IMR-90 (cell line): ENCODE data around the gene LHFPL3. TPM values are rescaled to one million over a fixed set of nuclear protein-coding genes. Genes with fewer than 3 reads are reported as not detected.

ENCODE experiments used
- ATAC-seq: fragments of 200-7000 bp; cut with Tn5 transposase; 2 replicates; pipeline ENCODE4 v1.9.1; 2020; ENCODE audit warnings: low read depth, mild to moderate bottlenecking, moderate library complexity
- BruUV-seq: library from RNA; stranded (reverse); fragments of 400-500 nt; replicated peaks from 2 replicates; lab custom pipeline; 2021; lab: Mats Ljungman, UMichigan
- CTCF ChIA-PET: fragments of 300-600 bp; formaldehyde crosslinking; extraction: SDS; loops from one replicate; lab custom pipeline; 2021; ENCODE audit warnings: antibody characterized with exemption; lab: Yijun Ruan, JAX
- POLR2A ChIA-PET: fragments of 300-600 bp; sonication (Branson Sonifier 250); formaldehyde crosslinking; loops from one replicate; lab custom pipeline; 2022; ENCODE audit warnings: antibody characterized with exemption; ENCODE audit not compliant: unreplicated experiment; lab: Charles Lee
- DNase-seq: peaks from one replicate; pipeline ENCODE4 v3.0.0; 2013
- H2AFZ ChIP-seq: replicated peaks from 2 replicates; pipeline ENCODE3; 2013; ENCODE audit warnings: low read length, mild to moderate bottlenecking; ENCODE audit not compliant: poor library complexity
- H2AK5ac ChIP-seq: 2 replicates; pipeline ENCODE4 v1.6.1; 2013; ENCODE audit warnings: low read depth, low read length, inconsistent platforms
- H2AK9ac ChIP-seq: replicated peaks from 2 replicates; pipeline ENCODE3; 2013; ENCODE audit warnings: mild to moderate bottlenecking, low read depth, low read length, moderate library complexity; ENCODE audit not compliant: poor library complexity
- H2BK120ac ChIP-seq: 2 replicates; pipeline ENCODE4 v1.6.1; 2013; ENCODE audit warnings: low read depth, low read length, inconsistent platforms
- H2BK15ac ChIP-seq: 3 replicates; pipeline ENCODE4 v1.6.1; 2013; ENCODE audit warnings: low read depth, low read length, inconsistent platforms
- H2BK20ac ChIP-seq: 2 replicates; pipeline ENCODE4 v1.6.1; 2013; ENCODE audit warnings: low read depth, mild to moderate bottlenecking, inconsistent platforms, low read length, moderate library complexity
- H2BK5ac ChIP-seq: 2 replicates; pipeline ENCODE4 v1.6.1; 2013; ENCODE audit warnings: mild to moderate bottlenecking, low read depth, low read length, inconsistent platforms; ENCODE audit not compliant: poor library complexity, severe bottlenecking
- H3K14ac ChIP-seq: replicated peaks from 2 replicates; pipeline ENCODE4 v1.6.1; 2013; ENCODE audit warnings: low read depth, low read length, inconsistent platforms
- H3K18ac ChIP-seq: 2 replicates; pipeline ENCODE4 v1.6.1; 2013; ENCODE audit warnings: low read depth, low read length, control low read depth
- H3K23ac ChIP-seq: 2 replicates; pipeline ENCODE4 v1.6.1; 2013; ENCODE audit warnings: low read depth, low read length, inconsistent platforms
- H3K27ac ChIP-seq: 2 replicates; pipeline ENCODE4 v1.5.1; 2013; ENCODE audit warnings: mild to moderate bottlenecking, control low read depth, low read length; ENCODE audit not compliant: insufficient read depth
- H3K27me3 ChIP-seq: 2 replicates; pipeline ENCODE4 v1.6.1; 2013; ENCODE audit warnings: low read length; ENCODE audit not compliant: control insufficient read depth, insufficient read depth
- H3K36me3 ChIP-seq: 2 replicates; pipeline ENCODE4 v1.6.1; 2013; ENCODE audit warnings: low read length, mixed read lengths; ENCODE audit not compliant: control insufficient read depth, insufficient read depth
- H3K4ac ChIP-seq: 2 replicates; pipeline ENCODE4 v1.6.1; 2013; ENCODE audit warnings: low read depth, low read length, inconsistent platforms
- H3K4me1 ChIP-seq: 2 replicates; pipeline ENCODE4 v1.6.1; 2013; ENCODE audit warnings: low read length, mixed read lengths; ENCODE audit not compliant: control insufficient read depth, insufficient read depth
- H3K4me2 ChIP-seq: 2 replicates; pipeline ENCODE4 v1.6.1; 2013; ENCODE audit warnings: low read depth, mild to moderate bottlenecking, control low read depth, low read length, moderate library complexity
- H3K4me3 ChIP-seq: 2 replicates; pipeline ENCODE4 v1.5.1; 2013; ENCODE audit warnings: low read depth, mild to moderate bottlenecking, control low read depth, low read length, moderate library complexity; ENCODE audit not compliant: insufficient read depth
- H3K56ac ChIP-seq: 2 replicates; pipeline ENCODE4 v1.6.1; 2013; ENCODE audit warnings: low read length, inconsistent platforms; ENCODE audit not compliant: insufficient read depth; ENCODE audit errors: extremely low read depth
- H3K79me1 ChIP-seq, 2 experiments: 2 replicates each; pipeline ENCODE4 v1.6.1; 2013; ENCODE audit warnings: low read length in 2 of 2, inconsistent platforms in 1 of 2, low read depth in 1 of 2
- H3K9ac ChIP-seq: 2 replicates; pipeline ENCODE4 v1.6.1; 2013; ENCODE audit warnings: low read depth, low read length, control low read depth
- H3K9me1 ChIP-seq: 2 replicates; pipeline ENCODE4 v1.6.1; 2013; ENCODE audit warnings: low read length, inconsistent platforms; ENCODE audit not compliant: insufficient read depth
- H3K9me3 ChIP-seq: 2 replicates; pipeline ENCODE4 v1.6.1; 2013; ENCODE audit warnings: low read length; ENCODE audit not compliant: control insufficient read depth, insufficient read depth
- H4K20me1 ChIP-seq: 2 replicates; pipeline ENCODE4 v1.6.1; 2013; ENCODE audit warnings: low read length, inconsistent platforms; ENCODE audit not compliant: insufficient read depth
- H4K5ac ChIP-seq: 2 replicates; pipeline ENCODE4 v1.6.1; 2013; ENCODE audit warnings: mild to moderate bottlenecking, low read depth, low read length, control low read depth
- H4K8ac ChIP-seq, 2 experiments: 2 replicates each; pipeline ENCODE4 v1.6.1; 2013; ENCODE audit warnings: low read depth in 2 of 2, low read length in 2 of 2, control low read depth in 1 of 2, inconsistent platforms in 1 of 2
- H4K91ac ChIP-seq: 2 replicates; pipeline ENCODE4 v1.6.1; 2013; ENCODE audit warnings: low read depth, low read length, inconsistent platforms; ENCODE audit not compliant: insufficient read depth
- CEBPB ChIP-seq: IDR thresholded peaks from 2 replicates; pipeline ENCODE4 v1.6.1; 2012; ENCODE audit warnings: low read depth, low read length, improper control_type of control experiment
- CHD1 ChIP-seq: IDR thresholded peaks from 2 replicates; pipeline ENCODE4 v1.6.1; 2012; ENCODE audit warnings: low read depth, low read length, improper control_type of control experiment
- MAFK ChIP-seq: IDR thresholded peaks from 2 replicates; pipeline ENCODE4 v1.6.1; 2012; ENCODE audit warnings: low read depth, low read length, improper control_type of control experiment
- MAZ ChIP-seq: IDR thresholded peaks from 2 replicates; pipeline ENCODE4 v1.6.1; 2012; ENCODE audit warnings: low read depth, mild to moderate bottlenecking, low read length, improper control_type of control experiment, moderate library complexity, borderline replicate concordance
- NFE2L2 ChIP-seq: fragments of 150-350 bp; IDR thresholded peaks from 2 replicates; pipeline ENCODE4 v1.6.1; 2016; ENCODE audit warnings: low read depth, mild to moderate bottlenecking, low read length
- RAD21 ChIP-seq: IDR thresholded peaks from 2 replicates; pipeline ENCODE4 v1.6.1; 2012; ENCODE audit warnings: low read length, improper control_type of control experiment
- RFX5 ChIP-seq: IDR thresholded peaks from 2 replicates; pipeline ENCODE4 v1.8.0; 2012; ENCODE audit warnings: low read depth, mild to moderate bottlenecking, low read length, moderate library complexity
- SMC3 ChIP-seq: fragments of 150-350 bp; IDR thresholded peaks from 2 replicates; pipeline ENCODE4 v1.6.1; 2016; ENCODE audit warnings: low read depth, mild to moderate bottlenecking, antibody characterized with exemption, low read length, moderate library complexity
- WGBS, 2 experiments: methylation state at CpG; one replicate each; pipeline versions ENCODE4 v1.1.5 to v1.1.7; 2013; ENCODE audit warnings: missing lambda C conversion rate in 2 of 2; ENCODE audit not compliant: insufficient read length in 1 of 2; ENCODE audit errors: extremely low coverage in 2 of 2; 5-methylcytosine and 5-hydroxymethylcytosine counted together
- dilution Hi-C: fragments of 300-500 bp; cut with HindIII; formaldehyde crosslinking; loops from one replicate; pipeline ENCODE4 v1.14.3; 2018; ENCODE audit warnings: low sequenced_read_pairs; ENCODE audit not compliant: unreplicated experiment
- in situ Hi-C: fragments of 300-500 bp; cut with MboI; formaldehyde crosslinking; loops from 3 replicates; pipeline ENCODE4 v1.14.3; 2019; ENCODE audit warnings: low sequenced_read_pairs, inconsistent platforms, mixed read lengths
- intact Hi-C: fragments of 100-400 bp; cut with micrococcal nuclease; formaldehyde crosslinking; loops from 2 replicates; pipeline ENCODE4 v1.10.0; 2022
- polyA plus RNA-seq, 3 experiments: library from polyadenylated mRNA; depleted of rRNA; stranded (reverse); fragments of >200 nt; gene quantifications; 2 replicates each; pipeline ENCODE4 v1.2.3, GENCODE V29; 2012; ENCODE audit warnings: low replicate concordance in 1 of 3
- total RNA-seq: library from RNA; depleted of rRNA; stranded (reverse); fragments of >200 nt; gene quantifications from 2 replicates; pipeline ENCODE4 v1.2.3, GENCODE V29; 2012
- TF ChIP-seq, protein P1 (sequence below): fragments of 150-350 bp; IDR thresholded peaks from 2 replicates; pipeline ENCODE4 v1.6.1; 2017; ENCODE audit warnings: mild to moderate bottlenecking, antibody characterized with exemption, low read length, low read depth
- TF ChIP-seq, protein P2 (sequence below): fragments of 150-350 bp; IDR thresholded peaks from 2 replicates; pipeline ENCODE4 v1.6.1; 2016; ENCODE audit warnings: low read depth, mild to moderate bottlenecking, low read length, moderate library complexity, borderline replicate concordance

LHFPL3 gene
- total and polyA plus RNA-seq, 2 of the 4 experiments (the other 2 are of a cell fraction), result not detected

DNA sequence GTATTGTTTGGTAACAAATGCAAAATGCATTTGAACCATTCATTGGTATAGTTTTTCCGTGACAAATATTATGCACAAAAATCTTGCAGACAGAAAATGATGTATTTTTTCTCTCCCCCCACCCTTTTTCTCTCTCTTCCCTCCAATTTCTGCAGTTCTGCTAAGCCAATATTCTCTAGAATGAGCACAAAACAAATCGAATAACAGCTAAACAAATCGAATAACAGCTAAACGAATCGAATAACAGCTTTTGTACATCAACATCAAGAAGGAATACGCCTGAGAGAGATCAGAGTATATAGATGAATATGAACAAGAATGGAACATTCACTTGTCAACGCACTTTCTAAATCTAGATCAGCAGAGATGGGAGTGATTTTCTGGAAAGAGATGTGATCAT, 577.6 kb downstream of the LHFPL3 start:
- Histone ChIP-seq H3K18ac (no peak overlapping the region), H4K8ac (no peak overlapping the region), H3K23ac (no peak overlapping the region), H3K27me3 (peaks cover 21% of the 10 kb centered on the region), H3K9me3 (no peaks in the 10 kb centered on the region), H3K27ac (no peak overlapping the region), H4K5ac (no peak overlapping the region), H2BK120ac (no peak overlapping the region), H3K9me1 (no peaks in the 10 kb centered on the region), H4K20me1 (no peaks in the 10 kb centered on the region), H3K9ac (no peak overlapping the region), H3K4me1 (no peaks in the 10 kb centered on the region), H2BK15ac (no peak overlapping the region), H2AK5ac (no peak overlapping the region), H3K56ac (no peak overlapping the region), H3K36me3 (no peaks in the 10 kb centered on the region), H3K4me3 (no peak overlapping the region), H3K79me1 (no peaks in the 10 kb centered on the region), H2AFZ (no peak overlapping the region), H3K4me2 (no peak overlapping the region), H2BK20ac (no peak overlapping the region), H2BK5ac (no peak overlapping the region), H3K4ac (no peak overlapping the region), H4K91ac (no peak overlapping the region), H3K14ac (no peak overlapping the region), H2AK9ac (no peak overlapping the region)
- ATAC-seq (no peak), DNase-seq (no peak)
- 20% methylated on average over 1 of the region's 7 CpGs; no CpG with 5 or more reads in 1 of the 2 experiments for WGBS, 2 experiments
- TF ChIP-seq MAFK, result no peak
- TF ChIP-seq, protein P1, sequence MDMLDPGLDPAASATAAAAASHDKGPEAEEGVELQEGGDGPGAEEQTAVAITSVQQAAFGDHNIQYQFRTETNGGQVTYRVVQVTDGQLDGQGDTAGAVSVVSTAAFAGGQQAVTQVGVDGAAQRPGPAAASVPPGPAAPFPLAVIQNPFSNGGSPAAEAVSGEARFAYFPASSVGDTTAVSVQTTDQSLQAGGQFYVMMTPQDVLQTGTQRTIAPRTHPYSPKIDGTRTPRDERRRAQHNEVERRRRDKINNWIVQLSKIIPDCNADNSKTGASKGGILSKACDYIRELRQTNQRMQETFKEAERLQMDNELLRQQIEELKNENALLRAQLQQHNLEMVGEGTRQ, result no peak
- TF ChIP-seq MAZ, result no peak
- TF ChIP-seq, protein P2, sequence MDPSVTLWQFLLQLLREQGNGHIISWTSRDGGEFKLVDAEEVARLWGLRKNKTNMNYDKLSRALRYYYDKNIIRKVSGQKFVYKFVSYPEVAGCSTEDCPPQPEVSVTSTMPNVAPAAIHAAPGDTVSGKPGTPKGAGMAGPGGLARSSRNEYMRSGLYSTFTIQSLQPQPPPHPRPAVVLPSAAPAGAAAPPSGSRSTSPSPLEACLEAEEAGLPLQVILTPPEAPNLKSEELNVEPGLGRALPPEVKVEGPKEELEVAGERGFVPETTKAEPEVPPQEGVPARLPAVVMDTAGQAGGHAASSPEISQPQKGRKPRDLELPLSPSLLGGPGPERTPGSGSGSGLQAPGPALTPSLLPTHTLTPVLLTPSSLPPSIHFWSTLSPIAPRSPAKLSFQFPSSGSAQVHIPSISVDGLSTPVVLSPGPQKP, result no peak
- TF ChIP-seq RFX5, result no peak
- TF ChIP-seq SMC3, result no peak
- no peak for TF ChIP-seq CEBPB
- no peak for TF ChIP-seq RAD21
- TF ChIP-seq NFE2L2, result no peak
- no peak for TF ChIP-seq CHD1
- in situ Hi-C loops, result no loop called here
- ChIA-PET POLR2A (no interaction called here), CTCF (interaction anchor here (0.6 to 1.4 kb wide), 3 partner anchors 9 to 173 kb away, joined by 3 to 5 read pairs (median 5); no protein-coding TSS in a partner anchor)
- intact Hi-C loops, result no loop called here
- dilution Hi-C loops, result no loop called here
- BruUV-seq, result no TSS peak
